Measurements from ENCODE around the gene OR2B2. TPM values are rescaled to one million over a fixed set of nuclear protein-coding genes. Genes with fewer than 3 reads are reported as not detected.

OR2B2 gene
- not detected in 2 replicates for polyA plus RNA-seq

DNA sequence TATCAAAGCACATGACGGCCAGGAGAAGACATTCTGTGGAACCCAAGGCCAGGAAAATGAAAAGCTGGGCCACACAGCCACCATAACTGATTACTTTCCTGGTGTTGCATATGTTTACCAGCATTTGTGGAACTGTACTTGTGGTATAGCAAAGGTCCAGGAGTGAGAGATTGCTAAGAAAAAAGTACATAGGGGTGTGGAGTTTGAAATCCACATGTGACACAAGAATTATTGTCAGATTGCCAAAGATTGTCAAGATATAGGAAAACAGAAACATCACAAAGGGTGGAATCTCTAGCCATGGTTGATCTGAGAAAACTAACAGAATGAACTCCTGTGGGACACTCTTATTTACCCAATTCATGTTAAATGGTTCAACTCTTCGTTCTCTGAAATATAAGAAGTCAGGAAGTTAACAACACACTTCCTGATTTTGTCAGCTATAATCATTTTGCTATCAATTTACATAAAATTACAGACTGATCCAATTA, at the start of gene OR2B2:
OR2B2 (minus strand) TSS at position 441 of the 491 bp plus-strand sequence; CDS start at position 364, 77 bp downstream.

DNA sequence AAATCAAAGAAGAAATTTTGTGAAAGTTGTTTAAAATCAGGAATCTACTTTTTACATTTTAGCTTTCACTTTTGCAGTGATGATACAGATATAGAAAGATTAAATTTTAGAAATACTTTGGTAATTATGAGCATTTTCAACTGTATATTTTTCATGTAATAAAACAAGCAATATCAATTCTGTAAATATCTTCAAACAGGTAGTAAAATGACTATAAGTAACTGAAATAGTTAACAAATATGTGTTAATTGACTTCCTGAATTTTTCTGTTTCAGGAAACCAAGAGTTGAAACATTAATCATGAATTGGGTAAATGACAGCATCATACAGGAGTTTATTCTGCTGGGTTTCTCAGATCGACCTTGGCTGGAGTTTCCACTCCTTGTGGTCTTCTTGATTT, 44.7 kb upstream of the OR2B2 start, which contains the start of gene OR2B6:
OR2B6 (plus strand) TSS at position 301 of the 400 bp plus-strand sequence; CDS start at position 301, 0 bp downstream.

Other genes with a start within 250 kb of the OR2B2 start
- not detected in 2 replicates for gene OR2B6, start 44.8 kb upstream of the OR2B2 start, polyA plus RNA-seq
- 1.7 and 6.1 TPM in 2 replicates for gene ZNF165, start 168.2 kb upstream of the OR2B2 start, polyA plus RNA-seq
- 0.43 and 6.8 TPM in 2 replicates for gene ZSCAN16, start 212.2 kb upstream of the OR2B2 start, polyA plus RNA-seq
- gene ZKSCAN8, start 229.5 kb upstream of the OR2B2 start, polyA plus RNA-seq = 4.5 and 4.8 TPM in 2 replicates